ENCODE results near the gene FTCDNL1. TPM values are rescaled to one million over a fixed set of nuclear protein-coding genes. Genes with fewer than 3 reads are reported as not detected.

FTCDNL1 gene
- total and polyA plus RNA-seq, 2 experiments from 2014 or later, result 1.4 to 6.1 TPM

DNA sequence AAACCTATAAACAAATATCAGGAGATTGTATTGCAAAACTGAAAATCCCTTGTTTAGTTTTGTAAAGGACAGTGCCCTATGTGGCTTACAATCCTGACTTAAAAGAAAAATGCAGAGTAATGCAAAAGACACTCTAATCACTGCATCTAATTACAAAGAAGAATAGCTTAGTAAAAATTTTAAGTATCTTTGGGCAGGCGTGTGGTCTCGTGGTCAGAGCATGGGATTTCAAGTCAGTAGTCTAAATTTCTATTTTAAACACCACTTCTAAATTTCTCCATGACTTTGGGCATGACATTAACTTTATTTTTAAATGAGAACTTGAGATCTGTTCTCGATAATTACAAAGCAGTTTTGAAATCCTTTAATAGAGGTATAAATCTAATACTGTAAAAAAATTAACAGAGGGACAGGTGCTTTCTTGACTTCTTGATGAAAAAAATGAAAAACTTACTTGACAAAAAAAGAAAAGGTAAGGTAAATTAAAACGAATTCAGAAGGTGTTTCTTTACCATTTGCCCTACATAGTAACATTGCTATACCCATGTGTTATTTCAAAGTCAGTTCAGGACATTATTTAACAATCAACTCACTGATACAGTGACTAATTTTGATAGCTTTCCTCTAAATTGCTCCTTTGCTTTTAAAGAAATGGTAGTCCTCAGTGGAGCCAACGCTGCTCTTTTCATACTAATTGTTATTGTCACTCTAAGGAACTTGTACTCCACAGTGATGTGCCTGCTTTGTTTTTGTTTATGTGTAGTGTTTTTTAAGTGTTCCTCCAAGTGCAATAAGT lies 17.6 kb upstream of the FTCDNL1 start:
- Histone ChIP-seq H3K4me1 (ENCODE audit: insufficient read depth) (no peaks in the 10 kb centered on the region), H4K20me1 (ENCODE audit: insufficient read depth, poor library complexity, severe bottlenecking) (no peaks in the 10 kb centered on the region), H3K9me2 (replicated peaks; ENCODE audit: insufficient read depth) (no peaks in the 10 kb centered on the region), H3K36me3 (replicated peaks; ENCODE audit: insufficient read depth, low read depth) (no peaks in the 10 kb centered on the region), H3K27ac (no peak overlapping the region), H3K9me3 (ENCODE audit: low read depth) (no peaks in the 10 kb centered on the region), H3K27me3 (no peaks in the 10 kb centered on the region), H3K4me3 (no peak overlapping the region), H2AFZ (no peak overlapping the region), H3K4me2 (no peak overlapping the region), H3K79me2 (no peaks in the 10 kb centered on the region)
- TF ChIP-seq, protein P1, sequence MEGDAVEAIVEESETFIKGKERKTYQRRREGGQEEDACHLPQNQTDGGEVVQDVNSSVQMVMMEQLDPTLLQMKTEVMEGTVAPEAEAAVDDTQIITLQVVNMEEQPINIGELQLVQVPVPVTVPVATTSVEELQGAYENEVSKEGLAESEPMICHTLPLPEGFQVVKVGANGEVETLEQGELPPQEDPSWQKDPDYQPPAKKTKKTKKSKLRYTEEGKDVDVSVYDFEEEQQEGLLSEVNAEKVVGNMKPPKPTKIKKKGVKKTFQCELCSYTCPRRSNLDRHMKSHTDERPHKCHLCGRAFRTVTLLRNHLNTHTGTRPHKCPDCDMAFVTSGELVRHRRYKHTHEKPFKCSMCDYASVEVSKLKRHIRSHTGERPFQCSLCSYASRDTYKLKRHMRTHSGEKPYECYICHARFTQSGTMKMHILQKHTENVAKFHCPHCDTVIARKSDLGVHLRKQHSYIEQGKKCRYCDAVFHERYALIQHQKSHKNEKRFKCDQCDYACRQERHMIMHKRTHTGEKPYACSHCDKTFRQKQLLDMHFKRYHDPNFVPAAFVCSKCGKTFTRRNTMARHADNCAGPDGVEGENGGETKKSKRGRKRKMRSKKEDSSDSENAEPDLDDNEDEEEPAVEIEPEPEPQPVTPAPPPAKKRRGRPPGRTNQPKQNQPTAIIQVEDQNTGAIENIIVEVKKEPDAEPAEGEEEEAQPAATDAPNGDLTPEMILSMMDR (IDR thresholded peaks at IDR 0.05; ENCODE audit: poor library complexity), result no peak
- TF ChIP-seq EZH2phosphoT487 (IDR thresholded peaks at IDR 0.05; ENCODE audit: low read depth, severe bottlenecking, unreplicated experiment) (no peak), EZH2 (IDR thresholded peaks at IDR 0.05; ENCODE audit: borderline replicate concordance) (no peak)
- WGBS (ENCODE audit: low lambda C conversion rate, missing lambda C conversion rate), result 58% methylated on average over 5 of the region's 5 CpGs
- no peak for DNase-seq (ENCODE audit: low spot score)

DNA sequence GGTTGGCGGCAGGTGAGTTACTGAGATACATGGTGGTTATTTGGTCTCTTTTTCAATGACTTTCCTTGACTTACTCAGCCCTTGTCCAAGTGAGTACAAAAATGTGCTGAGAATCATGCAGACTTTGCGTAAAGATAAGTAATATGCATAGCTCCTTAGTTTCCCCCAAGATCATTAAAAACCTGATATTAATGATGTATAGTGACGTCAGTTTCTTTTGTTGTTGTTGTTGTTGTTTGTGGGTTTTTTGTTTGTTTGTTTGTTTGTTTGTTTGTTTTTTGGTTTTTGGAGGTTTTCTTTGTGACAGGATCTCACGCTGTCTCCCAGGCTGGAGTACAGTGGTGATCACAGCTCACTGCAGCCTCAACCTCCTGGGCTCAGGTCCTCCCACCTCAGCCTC lies 14.9 kb upstream of the FTCDNL1 start:
- Histone ChIP-seq H3K9me2 (replicated peaks; ENCODE audit: insufficient read depth) (no peaks in the 10 kb centered on the region), H3K4me1 (ENCODE audit: insufficient read depth) (no peaks in the 10 kb centered on the region)
- no peak for DNase-seq (ENCODE audit: low spot score)

DNA sequence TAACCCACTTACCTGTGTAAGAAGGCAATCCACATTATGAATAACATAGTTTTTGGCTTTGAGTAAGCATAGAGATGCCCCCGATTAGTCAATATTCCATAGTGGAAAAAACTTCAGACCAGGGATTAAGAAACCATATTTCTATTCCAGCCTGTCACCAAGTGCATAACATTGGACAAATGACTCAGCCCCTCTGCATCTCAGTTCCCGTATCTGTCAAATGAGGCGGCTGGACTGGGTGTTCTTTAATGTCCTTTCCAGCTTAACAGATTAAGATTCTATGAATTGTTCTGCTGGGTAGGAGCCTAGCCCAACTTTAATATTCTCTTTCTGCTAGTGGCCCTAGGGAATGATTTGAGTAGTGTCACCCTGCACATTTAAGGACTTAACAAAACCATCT lies 11.8 kb upstream of the FTCDNL1 start:
- H3K4me1 ChIP-seq (ENCODE audit: insufficient read depth), result no peaks in the 10 kb centered on the region
- H3K9me3 ChIP-seq (ENCODE audit: low read depth), result no peaks in the 10 kb centered on the region
- H3K4me3 ChIP-seq, result no peak overlapping the region
- 51% methylated on average over 3 of the region's 3 CpGs for WGBS (ENCODE audit: low lambda C conversion rate, missing lambda C conversion rate)
- H4K20me1 ChIP-seq (ENCODE audit: insufficient read depth, poor library complexity, severe bottlenecking), result no peaks in the 10 kb centered on the region
- no peak for DNase-seq (ENCODE audit: low spot score)
- H3K36me3 ChIP-seq (replicated peaks; ENCODE audit: insufficient read depth, low read depth), result no peaks in the 10 kb centered on the region
- H3K79me2 ChIP-seq, result no peaks in the 10 kb centered on the region
- H2AFZ ChIP-seq, result no peak overlapping the region
- no peaks in the 10 kb centered on the region for H3K27me3 ChIP-seq
- no peak overlapping the region for H3K27ac ChIP-seq
- H3K4me2 ChIP-seq, result no peak overlapping the region
- TF ChIP-seq, protein P1 (IDR thresholded peaks at IDR 0.05; ENCODE audit: poor library complexity), result no peak
- TF ChIP-seq EZH2 (IDR thresholded peaks at IDR 0.05; ENCODE audit: borderline replicate concordance), result no peak
- TF ChIP-seq EZH2phosphoT487 (IDR thresholded peaks at IDR 0.05; ENCODE audit: low read depth, severe bottlenecking, unreplicated experiment), result no peak
- H3K9me2 ChIP-seq (replicated peaks; ENCODE audit: insufficient read depth), result no peaks in the 10 kb centered on the region

More for the DNA sequence above, 14.9 kb upstream of the FTCDNL1 start:
- H3K4me2 ChIP-seq, result no peak overlapping the region
- no peak overlapping the region for H3K4me3 ChIP-seq
- no peak overlapping the region for H3K27ac ChIP-seq
- H4K20me1 ChIP-seq (ENCODE audit: insufficient read depth, poor library complexity, severe bottlenecking), result no peaks in the 10 kb centered on the region
- H2AFZ ChIP-seq, result no peak overlapping the region
- no peaks in the 10 kb centered on the region for H3K36me3 ChIP-seq (replicated peaks; ENCODE audit: insufficient read depth, low read depth)
- no peaks in the 10 kb centered on the region for H3K79me2 ChIP-seq
- H3K27me3 ChIP-seq, result no peaks in the 10 kb centered on the region
- WGBS (ENCODE audit: low lambda C conversion rate, missing lambda C conversion rate), result 95% methylated on average over 4 of the region's 4 CpGs
- H3K9me3 ChIP-seq (ENCODE audit: low read depth), result no peaks in the 10 kb centered on the region
- TF ChIP-seq EZH2 (IDR thresholded peaks at IDR 0.05; ENCODE audit: borderline replicate concordance), result no peak
- no peak for TF ChIP-seq EZH2phosphoT487 (IDR thresholded peaks at IDR 0.05; ENCODE audit: low read depth, severe bottlenecking, unreplicated experiment)
- TF ChIP-seq, protein P1 (IDR thresholded peaks at IDR 0.05; ENCODE audit: poor library complexity), result no peak

Measured in hepatocyte (in vitro differentiated cells).